GM12873 (cell line): ENCODE measurements around the gene PIK3R2.

Experiments used
- TF ChIP-seq, protein P1 (sequence below): IDR thresholded peaks from 2 replicates; pipeline ENCODE4 v1.5.1; 2012; ENCODE audit warnings: low read depth, mild to moderate bottlenecking, moderate library complexity, low read length, control low read depth; ENCODE audit not compliant: insufficient read depth; ENCODE audit errors: missing control alignments

Gene PIK3R2

DNA sequence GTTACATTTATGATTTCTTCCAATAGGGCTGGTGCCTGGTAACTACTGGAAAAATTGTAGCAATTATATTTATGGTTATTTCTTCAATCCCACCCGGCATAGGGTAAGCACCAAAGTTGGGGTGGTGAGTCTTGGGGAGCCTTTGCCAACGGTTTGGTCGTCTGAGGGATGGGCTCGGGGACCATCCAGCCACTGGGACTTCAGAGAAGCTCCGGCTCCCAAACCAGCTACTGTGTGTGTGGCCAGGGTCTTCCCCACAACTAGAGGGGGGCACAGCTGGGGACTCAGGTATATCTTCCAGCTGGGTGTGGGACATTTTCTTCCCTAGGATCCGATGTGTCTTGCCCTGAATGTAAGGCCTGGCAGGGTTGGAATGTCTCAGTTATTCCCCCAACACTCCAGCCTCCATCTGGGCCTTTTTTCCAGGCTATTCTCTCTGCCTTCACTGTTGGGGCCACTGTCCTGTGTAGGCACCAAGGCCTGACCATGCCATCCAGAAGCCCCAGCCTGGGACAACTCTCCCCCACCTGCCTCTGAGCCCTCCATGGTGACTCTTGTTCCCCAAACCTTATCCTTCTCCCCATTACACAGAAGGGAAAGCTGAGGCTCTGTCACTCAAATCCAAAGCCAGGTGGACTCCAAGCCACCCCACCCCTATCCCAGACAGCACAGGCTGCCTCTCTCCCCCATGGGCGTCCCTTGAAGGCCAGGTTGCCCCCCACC, 19.5 kb downstream of the PIK3R2 start:
- TF ChIP-seq, protein P1, sequence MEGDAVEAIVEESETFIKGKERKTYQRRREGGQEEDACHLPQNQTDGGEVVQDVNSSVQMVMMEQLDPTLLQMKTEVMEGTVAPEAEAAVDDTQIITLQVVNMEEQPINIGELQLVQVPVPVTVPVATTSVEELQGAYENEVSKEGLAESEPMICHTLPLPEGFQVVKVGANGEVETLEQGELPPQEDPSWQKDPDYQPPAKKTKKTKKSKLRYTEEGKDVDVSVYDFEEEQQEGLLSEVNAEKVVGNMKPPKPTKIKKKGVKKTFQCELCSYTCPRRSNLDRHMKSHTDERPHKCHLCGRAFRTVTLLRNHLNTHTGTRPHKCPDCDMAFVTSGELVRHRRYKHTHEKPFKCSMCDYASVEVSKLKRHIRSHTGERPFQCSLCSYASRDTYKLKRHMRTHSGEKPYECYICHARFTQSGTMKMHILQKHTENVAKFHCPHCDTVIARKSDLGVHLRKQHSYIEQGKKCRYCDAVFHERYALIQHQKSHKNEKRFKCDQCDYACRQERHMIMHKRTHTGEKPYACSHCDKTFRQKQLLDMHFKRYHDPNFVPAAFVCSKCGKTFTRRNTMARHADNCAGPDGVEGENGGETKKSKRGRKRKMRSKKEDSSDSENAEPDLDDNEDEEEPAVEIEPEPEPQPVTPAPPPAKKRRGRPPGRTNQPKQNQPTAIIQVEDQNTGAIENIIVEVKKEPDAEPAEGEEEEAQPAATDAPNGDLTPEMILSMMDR: no peak

DNA sequence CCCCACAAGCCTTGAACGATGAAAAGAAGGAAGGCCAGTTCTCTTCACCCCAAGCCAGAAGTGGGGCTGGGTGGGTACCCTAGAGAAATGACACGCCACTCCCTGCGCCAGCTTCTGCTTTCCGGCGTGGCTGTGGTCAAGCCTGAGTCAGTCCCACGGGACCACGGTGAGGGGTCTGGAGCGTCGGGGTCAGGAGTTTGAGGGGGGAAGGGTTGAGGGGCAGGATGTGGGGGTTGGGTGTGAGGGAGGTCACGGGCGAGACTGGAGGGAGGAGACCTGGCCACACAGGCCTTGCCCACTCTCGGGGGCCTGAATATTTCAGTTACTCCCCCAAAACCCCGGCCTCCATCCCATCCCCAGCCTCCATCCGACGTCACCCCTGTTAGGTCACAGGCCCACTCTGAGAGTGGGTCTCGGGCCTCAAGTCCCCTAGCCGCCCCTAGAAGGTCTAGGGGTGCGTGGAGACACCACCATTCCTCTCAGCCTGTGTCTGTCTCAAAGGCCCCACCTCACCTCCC, 20.1 kb downstream of the PIK3R2 start:
- TF ChIP-seq, protein P1: no peak

DNA sequence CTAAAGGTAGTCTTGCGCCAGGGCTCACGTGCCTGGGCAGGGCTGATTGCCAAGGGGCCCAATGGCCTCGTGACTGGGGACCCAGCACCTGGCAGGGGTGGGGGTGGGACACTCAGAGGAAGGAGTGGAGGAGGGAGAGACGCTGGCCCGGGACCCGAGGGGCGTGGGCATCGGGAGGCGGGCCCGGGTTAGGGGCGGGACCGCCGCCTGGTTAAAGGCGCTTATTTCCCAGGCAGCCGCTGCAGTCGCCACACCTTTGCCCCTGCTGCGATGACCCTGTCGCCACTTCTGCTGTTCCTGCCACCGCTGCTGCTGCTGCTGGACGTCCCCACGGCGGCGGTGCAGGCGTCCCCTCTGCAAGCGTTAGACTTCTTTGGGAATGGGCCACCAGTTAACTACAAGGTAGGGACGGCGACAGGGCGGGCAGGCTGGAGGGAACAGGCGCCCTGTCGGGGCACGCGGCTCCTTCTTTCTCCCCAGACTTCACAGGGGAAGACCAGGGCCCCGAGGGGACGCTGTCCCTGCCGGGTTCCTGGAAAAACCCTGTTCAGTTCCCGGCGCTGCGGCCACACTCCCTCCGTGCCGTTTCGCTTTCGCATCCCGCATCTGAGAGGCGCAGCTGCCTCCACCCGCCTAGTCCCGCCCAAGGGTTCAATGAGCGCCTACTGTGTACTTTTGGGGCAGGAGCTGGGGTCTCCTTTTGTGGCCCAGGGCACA, 20.8 kb downstream of the PIK3R2 start, which contains the start of gene IFI30:
Gene IFI30 (plus strand): TSS at position 242 of the 717 bp plus-strand sequence. CDS start 29 bp downstream, at position 271.
- TF ChIP-seq, protein P1: no peak

DNA sequence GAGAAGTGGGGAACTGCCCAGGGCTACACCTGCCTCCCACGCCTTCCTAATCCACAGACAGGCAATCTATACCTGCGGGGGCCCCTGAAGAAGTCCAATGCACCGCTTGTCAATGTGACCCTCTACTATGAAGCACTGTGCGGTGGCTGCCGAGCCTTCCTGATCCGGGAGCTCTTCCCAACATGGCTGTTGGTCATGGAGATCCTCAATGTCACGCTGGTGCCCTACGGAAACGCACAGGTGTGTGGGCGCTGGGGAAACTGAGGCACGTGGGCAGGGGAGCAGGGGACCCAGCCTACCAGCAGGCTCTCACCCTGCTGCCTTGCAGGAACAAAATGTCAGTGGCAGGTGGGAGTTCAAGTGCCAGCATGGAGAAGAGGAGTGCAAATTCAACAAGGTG, 22.0 kb downstream of the PIK3R2 start:
- TF ChIP-seq, protein P1: no peak

DNA sequence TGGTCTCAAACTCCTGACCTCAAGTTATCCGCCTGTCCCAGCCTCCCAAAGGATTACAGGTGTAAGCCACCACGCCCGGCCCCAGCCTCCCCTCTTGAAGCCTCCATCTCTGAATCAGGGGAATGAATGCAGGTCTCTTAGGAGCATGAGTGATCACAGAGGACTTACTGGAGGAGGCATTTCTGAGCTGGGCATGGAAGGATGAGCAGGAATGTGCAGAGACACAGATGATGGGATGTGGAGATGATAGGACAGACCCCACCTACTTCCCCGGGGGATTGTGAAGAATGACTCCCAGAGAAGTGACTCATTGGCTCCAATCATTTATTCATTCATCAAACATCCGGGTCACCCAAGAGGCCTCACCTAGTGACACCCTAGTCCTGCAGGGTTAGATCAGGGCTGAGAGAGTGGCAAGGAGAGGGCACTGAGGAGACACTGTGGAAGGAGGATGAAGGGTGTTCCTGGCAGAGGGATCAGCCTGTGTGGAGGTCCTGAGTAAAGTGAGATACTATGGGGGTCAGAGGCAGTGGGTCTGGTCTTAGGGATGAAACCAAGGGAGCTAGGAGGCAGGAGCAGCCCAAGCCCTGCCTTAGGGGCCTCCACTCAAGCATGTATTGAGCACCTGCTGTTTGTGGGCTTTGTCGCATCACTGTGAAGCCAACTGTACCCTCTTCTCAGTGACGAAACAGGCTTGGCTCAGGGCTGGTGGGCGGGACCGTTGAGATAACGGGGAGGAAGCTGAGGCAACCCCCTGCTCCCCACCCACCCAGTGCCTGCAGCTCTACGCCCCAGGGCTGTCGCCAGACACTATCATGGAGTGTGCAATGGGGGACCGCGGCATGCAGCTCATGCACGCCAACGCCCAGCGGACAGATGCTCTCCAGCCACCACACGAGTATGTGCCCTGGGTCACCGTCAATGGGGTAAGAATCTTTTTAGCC, 23.7 kb downstream of the PIK3R2 start:
- TF ChIP-seq, protein P1: no peak

DNA sequence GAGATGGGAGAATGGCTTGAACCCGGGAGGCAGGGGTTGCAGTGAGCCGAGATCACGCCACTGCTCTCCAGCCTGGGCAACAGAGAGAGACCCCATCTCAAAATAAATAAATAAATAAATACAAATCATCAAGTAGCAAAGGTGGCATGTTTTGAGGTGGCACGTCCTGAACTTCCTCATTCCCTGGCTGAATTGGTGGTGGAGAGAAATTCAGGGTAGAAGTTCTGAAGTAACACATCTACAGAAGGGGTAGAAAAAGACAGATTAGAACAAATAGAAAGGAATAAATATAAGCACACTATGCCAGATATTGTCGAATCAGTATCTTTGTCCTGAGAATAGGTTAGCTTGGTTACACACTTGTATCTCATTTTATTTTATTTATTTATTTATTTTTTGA, 27.0 kb downstream of the PIK3R2 start:
- TF ChIP-seq, protein P1: no peak
